ENCODE results near the gene ZNF283. TPM values are rescaled to one million over a fixed set of nuclear protein-coding genes. Genes with fewer than 3 reads are reported as not detected.
"Not testable (repeated sequence)": the region's sequence is repeated elsewhere in the genome, so short reads cannot be mapped to it uniquely, and the experiment has no call there.

ZNF283 gene
- total RNA-seq, 2 donors from 2014 or later = 5.8 to 8.9 TPM

- Histone ChIP-seq H3K4me3 (no peak overlapping the region), H3K9me3 (no peaks in the 10 kb centered on the region), H3K27ac (no peak overlapping the region), H3K4me1 (replicated peaks) (no peaks in the 10 kb centered on the region), H3K27me3 (replicated peaks; ENCODE audit: insufficient read depth) (no peaks in the 10 kb centered on the region), H3K36me3 (no peaks in the 10 kb centered on the region)
- TF ChIP-seq CTCF (IDR thresholded peaks at IDR 0.05) = no peak
- no peak for TF ChIP-seq POLR2AphosphoS5 (IDR thresholded peaks at IDR 0.05)
- TF ChIP-seq POLR2A (IDR thresholded peaks at IDR 0.05) = no peak
- DNase-seq (ENCODE audit: low spot score) = no peak
- intact Hi-C loops (cut with DNase I) = no loop called here
- 69% methylated on average over 6 of the region's 6 CpGs for WGBS
These were observed 14.4 kb upstream of the ZNF283 start for GRCh38 chr19:43812688-43813087.

- intact Hi-C loops (cut with DNase I) = no loop called here
- DNase-seq (ENCODE audit: low spot score) = no peak
- Histone ChIP-seq H3K36me3 (no peaks in the 10 kb centered on the region), H3K4me3 (no peak overlapping the region), H3K27me3 (replicated peaks; ENCODE audit: insufficient read depth) (no peaks in the 10 kb centered on the region), H3K9me3 (no peaks in the 10 kb centered on the region), H3K27ac (no peak overlapping the region), H3K4me1 (replicated peaks) (no peaks in the 10 kb centered on the region)
- WGBS = 75% methylated on average over 5 of the region's 5 CpGs
- TF ChIP-seq POLR2AphosphoS5 (IDR thresholded peaks at IDR 0.05) (no peak), POLR2A (IDR thresholded peaks at IDR 0.05) (no peak), CTCF (IDR thresholded peaks at IDR 0.05) (no peak)
These were observed 12.3 kb upstream of the ZNF283 start for GRCh38 chr19:43814663-43815352.

GRCh38 chr19:43817454-43817853 lies 9.7 kb upstream of the ZNF283 start:
- intact Hi-C loops (cut with DNase I); H3K27me3 ChIP-seq (replicated peaks; ENCODE audit: insufficient read depth); DNase-seq (ENCODE audit: low spot score); H3K9me3 ChIP-seq; H3K36me3 ChIP-seq; H3K4me3 ChIP-seq; H3K4me1 ChIP-seq (replicated peaks); H3K27ac ChIP-seq: not testable (repeated sequence)
- WGBS = 91% methylated on average over 1 of the region's 1 CpG

- 82% methylated on average over 5 of the region's 5 CpGs for WGBS
- intact Hi-C loops (cut with DNase I) = no loop called here
- Histone ChIP-seq H3K4me1 (replicated peaks) (no peaks in the 10 kb centered on the region), H3K27me3 (replicated peaks; ENCODE audit: insufficient read depth) (no peaks in the 10 kb centered on the region), H3K4me3 (no peak overlapping the region), H3K27ac (no peak overlapping the region), H3K9me3 (no peaks in the 10 kb centered on the region), H3K36me3 (no peaks in the 10 kb centered on the region)
- no peak for DNase-seq (ENCODE audit: low spot score)
- no peak for TF ChIP-seq POLR2A (IDR thresholded peaks at IDR 0.05)
- no peak for TF ChIP-seq CTCF (IDR thresholded peaks at IDR 0.05)
- TF ChIP-seq POLR2AphosphoS5 (IDR thresholded peaks at IDR 0.05) = no peak
These were observed 8.6 kb upstream of the ZNF283 start for GRCh38 chr19:43818500-43818899.

- no peak overlapping the region for H3K27ac ChIP-seq
- intact Hi-C loops (cut with DNase I) = no loop called here
- no peaks in the 10 kb centered on the region for H3K9me3 ChIP-seq
- no peaks in the 10 kb centered on the region for H3K4me1 ChIP-seq (replicated peaks)
- peak overlapping the region; percentile 18 to 32 for H3K4me3 ChIP-seq
- WGBS = 11% methylated on average over 48 of the region's 48 CpGs
- no peaks in the 10 kb centered on the region for H3K27me3 ChIP-seq (replicated peaks; ENCODE audit: insufficient read depth)
- TF ChIP-seq CTCF (IDR thresholded peaks at IDR 0.05) (no peak), POLR2AphosphoS5 (IDR thresholded peaks at IDR 0.05) (peak; percentile 21), POLR2A (IDR thresholded peaks at IDR 0.05) (no peak)
- no peak for DNase-seq (ENCODE audit: low spot score)
- no peaks in the 10 kb centered on the region for H3K36me3 ChIP-seq
These were observed 6.8 kb upstream of the ZNF283 start for GRCh38 chr19:43820098-43820883.

All from prostate gland (tissue), 2 donors.